Stimulated activated CD4-positive, alpha-beta T cell treated with anti-CD3 and anti-CD28 coated beads, Interleukin-1b, Interleukin-23, amount 100 ng/mL, for 24 hours (primary cell): ENCODE results near the gene MRPL44.
"Not testable (repeated sequence)": the region's sequence is repeated elsewhere in the genome, so short reads cannot be mapped to it uniquely, and the experiment has no call there.

Experiments used
- DNase-seq, 4 experiments: peaks; one replicate each; pipeline ENCODE4 v3.0.0-alpha.2; 2020; ENCODE audit warnings: low read depth in 4 of 4, low spot score in 1 of 4

The MRPL44 gene

GRCh38 chr2:223935459-223936125 is 21.7 kb upstream of the MRPL44 start:
- DNase-seq: no peak

GRCh38 chr2:223936862-223937326 is 20.4 kb upstream of the MRPL44 start:
- no peak for DNase-seq

- no peak for DNase-seq
These were observed 19.7 kb upstream of the MRPL44 start for GRCh38 chr2:223937535-223937934.

GRCh38 chr2:223939438-223939837 is 17.8 kb upstream of the MRPL44 start:
- DNase-seq: not testable (repeated sequence)

GRCh38 chr2:223941579-223942277 is 15.5 kb upstream of the MRPL44 start:
- DNase-seq: peak; percentile 37 to 66 (median 53)

GRCh38 chr2:223943135-223943534 is 14.1 kb upstream of the MRPL44 start:
- DNase-seq: no peak

GRCh38 chr2:223943561-223944008 is 13.7 kb upstream of the MRPL44 start:
- DNase-seq: no peak

- no peak for DNase-seq
These were observed 13.0 kb upstream of the MRPL44 start for GRCh38 chr2:223944166-223944702.

- peak; percentile 49 to 72 (median 61) for DNase-seq
These were observed 12.3 kb upstream of the MRPL44 start, which contains the start of gene WDFY1 for GRCh38 chr2:223944703-223945531. Gene WDFY1 (minus strand): TSS chr2:223945335. CDS start chr2:223945284, 51 bp downstream.

- DNase-seq: no peak
These were observed 11.5 kb upstream of the MRPL44 start for GRCh38 chr2:223945755-223946154.

- DNase-seq: no peak
These were observed 9.5 kb upstream of the MRPL44 start for GRCh38 chr2:223947711-223948205.

GRCh38 chr2:223949241-223949840 is 7.9 kb upstream of the MRPL44 start:
- DNase-seq: no peak

GRCh38 chr2:223950448-223951347 is 6.6 kb upstream of the MRPL44 start:
- no peak for DNase-seq

GRCh38 chr2:223952280-223952968 is 4.8 kb upstream of the MRPL44 start:
- DNase-seq: no peak

- DNase-seq: no peak
These were observed 2.9 kb upstream of the MRPL44 start for GRCh38 chr2:223954401-223954800.

- no peak for DNase-seq
These were observed 963 bp upstream of the MRPL44 start for GRCh38 chr2:223956300-223956699.

- DNase-seq: no peak
These were observed 2.4 kb downstream of the MRPL44 start for GRCh38 chr2:223959688-223960087.

- DNase-seq: no peak
These were observed 10.7 kb downstream of the MRPL44 start for GRCh38 chr2:223967981-223968380.

GRCh38 chr2:223969315-223969714 is 12.1 kb downstream of the MRPL44 start:
- no peak for DNase-seq
